IPS-15b (cell line): ENCODE results near the gene YBEY.

Source experiments
- H3K27me3 ChIP-seq: one replicate; pipeline ENCODE4 v1.6.1; 2013; ENCODE audit warnings: low read length; ENCODE audit not compliant: control insufficient read depth, insufficient read depth
- H3K36me3 ChIP-seq: one replicate; pipeline ENCODE4 v1.6.1; 2013; ENCODE audit warnings: low read length; ENCODE audit not compliant: control insufficient read depth, insufficient read depth
- H3K4me1 ChIP-seq: one replicate; pipeline ENCODE4 v1.6.1; 2013; ENCODE audit warnings: mild to moderate bottlenecking, low read length; ENCODE audit not compliant: control insufficient read depth, insufficient read depth
- H3K4me3 ChIP-seq: one replicate; pipeline ENCODE4 v1.5.1; 2013; ENCODE audit warnings: low read depth, low read length
- H3K9ac ChIP-seq: one replicate; pipeline ENCODE4 v1.6.1; 2013; ENCODE audit warnings: low read depth, mild to moderate bottlenecking, low read length
- H3K9me3 ChIP-seq: one replicate; pipeline ENCODE4 v1.6.1; 2013; ENCODE audit warnings: mild to moderate bottlenecking, low read length; ENCODE audit not compliant: control insufficient read depth, insufficient read depth

YBEY gene

DNA sequence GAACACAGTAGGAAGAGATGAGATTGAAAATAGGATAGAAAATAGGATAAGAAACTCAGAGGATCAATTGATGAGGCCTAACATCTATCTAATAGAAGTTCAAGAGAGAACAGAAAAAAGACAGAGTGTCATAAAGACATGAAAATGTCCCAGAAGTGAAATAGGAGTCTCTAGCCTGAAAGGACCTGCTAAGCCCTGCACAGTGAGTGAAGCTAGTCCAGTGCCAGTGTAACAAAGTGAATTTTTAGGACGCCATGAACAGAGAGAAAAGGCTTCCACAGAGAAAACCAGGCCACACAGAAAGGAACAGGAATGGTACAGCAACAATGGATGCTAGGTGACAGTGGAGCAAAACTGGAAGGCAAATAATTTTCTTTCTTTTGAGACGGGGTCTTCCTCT, 37.3 kb upstream of the YBEY start:
- no peaks in the 10 kb centered on the region for H3K4me1 ChIP-seq
- H3K27me3 ChIP-seq: no peaks in the 10 kb centered on the region
- no peak overlapping the region for H3K9ac ChIP-seq
- H3K4me3 ChIP-seq: no peak overlapping the region
- peaks cover 41% of the 10 kb centered on the region for H3K36me3 ChIP-seq
- H3K9me3 ChIP-seq: no peaks in the 10 kb centered on the region

DNA sequence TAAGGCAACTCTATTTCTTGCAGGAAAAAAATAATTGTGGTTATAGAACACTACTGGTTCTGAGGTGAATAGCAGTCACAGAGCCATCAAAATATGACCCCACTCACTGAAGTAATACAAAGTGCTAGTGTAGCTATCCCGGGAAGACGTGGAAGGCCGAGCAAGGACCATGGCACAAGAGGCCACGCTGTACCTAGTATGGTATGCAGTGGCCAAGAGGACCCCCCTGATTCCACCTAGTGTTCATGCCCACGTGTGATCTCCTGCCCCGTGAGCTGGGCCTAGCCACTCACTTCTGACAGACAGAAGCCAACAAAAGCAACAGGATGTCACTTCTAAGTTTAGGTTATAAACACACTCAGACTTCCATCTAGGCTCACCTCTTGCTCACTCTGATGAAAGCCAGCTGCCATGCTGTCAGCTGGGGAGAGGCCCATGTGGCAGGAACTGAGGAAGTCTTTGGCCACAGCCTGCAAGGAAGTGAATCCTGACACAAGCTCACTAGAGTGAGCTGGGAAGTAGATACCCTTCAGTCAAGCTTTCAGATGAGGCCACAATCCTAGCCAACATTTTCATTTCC, 35.9 kb upstream of the YBEY start:
- Histone ChIP-seq H3K4me3 (no peak overlapping the region), H3K4me1 (no peaks in the 10 kb centered on the region), H3K9me3 (no peaks in the 10 kb centered on the region), H3K36me3 (peaks cover 41% of the 10 kb centered on the region), H3K9ac (no peak overlapping the region), H3K27me3 (no peaks in the 10 kb centered on the region)

DNA sequence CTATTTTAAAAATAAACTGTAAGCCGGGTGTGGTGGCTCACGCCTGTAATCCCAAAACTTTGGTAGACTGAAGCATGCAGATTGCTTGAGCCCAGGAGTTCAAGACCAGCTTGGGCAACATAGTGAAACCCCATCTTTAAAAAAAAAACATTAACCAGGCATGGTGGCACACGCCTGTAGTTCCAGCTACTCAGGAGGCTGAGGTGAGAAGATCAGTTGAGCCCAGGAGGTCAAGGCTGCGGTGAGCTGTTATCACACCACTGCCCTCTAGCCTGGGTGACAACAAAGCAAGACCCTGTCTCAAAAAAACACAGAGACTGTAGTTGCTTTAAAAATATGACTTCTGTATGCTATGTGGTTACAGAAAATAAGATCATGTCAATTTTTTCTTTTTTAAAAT, 33.3 kb upstream of the YBEY start:
- H3K9ac ChIP-seq: no peak overlapping the region
- H3K36me3 ChIP-seq: peaks cover 48% of the 10 kb centered on the region
- H3K9me3 ChIP-seq: no peaks in the 10 kb centered on the region
- no peaks in the 10 kb centered on the region for H3K4me1 ChIP-seq
- no peak overlapping the region for H3K4me3 ChIP-seq
- no peaks in the 10 kb centered on the region for H3K27me3 ChIP-seq

DNA sequence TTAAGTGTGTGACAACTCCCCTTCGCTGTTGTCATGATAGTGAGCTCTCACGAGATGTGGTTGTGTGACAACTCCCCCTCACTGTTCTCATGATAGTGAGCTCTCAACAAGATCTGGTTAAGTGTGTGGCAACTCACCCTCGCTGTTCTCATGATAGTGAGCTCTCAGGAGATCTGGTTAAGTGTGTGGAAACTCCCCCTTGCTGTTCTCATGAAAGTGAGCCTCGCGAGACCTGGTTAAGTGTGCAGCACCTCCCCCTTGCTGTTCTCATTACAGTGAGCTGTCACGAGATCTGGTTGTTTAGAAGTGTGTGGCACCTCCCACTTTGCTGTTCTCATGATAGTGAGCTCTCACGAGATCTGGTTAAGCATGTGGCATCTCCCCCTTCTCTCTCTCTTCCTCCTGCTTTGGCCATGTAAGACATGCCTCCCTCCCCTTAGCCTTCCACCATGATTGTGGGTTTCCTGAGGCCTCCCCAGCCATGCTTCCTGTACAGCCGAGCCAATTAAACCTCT, 32.5 kb upstream of the YBEY start:
- Histone ChIP-seq H3K4me3 (no peak overlapping the region), H3K36me3 (peaks cover 50% of the 10 kb centered on the region), H3K9ac (no peak overlapping the region), H3K4me1 (no peaks in the 10 kb centered on the region), H3K9me3 (no peaks in the 10 kb centered on the region), H3K27me3 (no peaks in the 10 kb centered on the region)

DNA sequence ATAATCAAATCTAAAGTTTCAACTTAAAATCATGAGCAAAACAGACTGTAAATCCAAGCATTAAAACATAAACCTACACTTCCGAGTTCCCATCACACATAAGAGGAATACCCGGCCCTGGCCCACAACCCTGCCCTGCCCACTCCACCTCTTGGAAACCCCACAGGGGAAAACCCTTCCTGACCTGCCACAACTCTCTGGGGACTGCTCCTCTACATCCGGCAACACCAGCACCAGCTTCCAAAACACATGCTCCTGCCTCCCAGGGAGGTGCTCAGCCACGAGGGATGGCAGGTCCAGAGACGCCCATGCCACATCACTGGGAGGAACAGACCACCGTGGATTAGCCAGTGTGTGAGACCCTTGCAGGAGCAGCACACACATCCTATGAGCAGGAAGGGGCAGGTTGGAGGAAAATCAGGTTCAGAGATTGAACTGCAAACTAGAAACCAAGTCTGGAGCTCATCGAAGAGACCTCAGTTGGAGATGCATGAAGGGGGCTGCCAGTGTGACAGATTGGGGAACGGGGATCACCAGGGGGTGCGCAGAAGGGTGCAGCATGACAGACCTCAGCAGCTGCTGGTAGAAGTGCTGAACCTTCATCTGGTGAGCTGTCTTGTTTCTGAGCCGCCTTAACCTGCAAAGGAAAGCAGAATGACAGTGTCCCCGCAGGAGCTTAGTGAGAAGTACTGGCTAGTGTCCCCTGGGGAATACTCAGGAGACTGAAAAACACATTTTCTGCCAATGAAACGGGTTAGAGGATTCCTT, 31.8 kb upstream of the YBEY start:
- H3K9ac ChIP-seq: no peak overlapping the region
- H3K4me1 ChIP-seq: no peaks in the 10 kb centered on the region
- peaks cover 56% of the 10 kb centered on the region for H3K36me3 ChIP-seq
- H3K27me3 ChIP-seq: no peaks in the 10 kb centered on the region
- no peak overlapping the region for H3K4me3 ChIP-seq
- no peaks in the 10 kb centered on the region for H3K9me3 ChIP-seq

DNA sequence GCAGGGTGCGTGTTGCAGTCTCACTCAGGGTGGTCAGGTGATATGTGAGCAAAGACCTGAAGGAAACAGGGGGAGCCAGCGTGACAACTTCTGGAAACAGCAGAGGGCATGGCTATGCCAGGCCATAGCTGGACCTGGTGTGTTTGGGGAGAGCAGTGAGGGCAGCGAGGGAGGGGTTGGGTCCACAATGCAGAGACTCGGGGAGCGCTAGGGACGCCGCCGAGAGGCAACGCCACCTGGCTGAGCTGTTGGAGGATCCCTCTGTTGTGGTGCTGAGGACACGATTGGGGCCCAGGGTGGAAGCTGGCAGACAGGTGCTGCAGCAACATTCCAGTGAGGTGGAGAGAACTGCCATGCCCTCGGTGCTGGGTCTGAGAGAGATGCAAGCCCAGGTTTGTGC, 31.0 kb upstream of the YBEY start:
- peaks cover 55% of the 10 kb centered on the region for H3K36me3 ChIP-seq

DNA sequence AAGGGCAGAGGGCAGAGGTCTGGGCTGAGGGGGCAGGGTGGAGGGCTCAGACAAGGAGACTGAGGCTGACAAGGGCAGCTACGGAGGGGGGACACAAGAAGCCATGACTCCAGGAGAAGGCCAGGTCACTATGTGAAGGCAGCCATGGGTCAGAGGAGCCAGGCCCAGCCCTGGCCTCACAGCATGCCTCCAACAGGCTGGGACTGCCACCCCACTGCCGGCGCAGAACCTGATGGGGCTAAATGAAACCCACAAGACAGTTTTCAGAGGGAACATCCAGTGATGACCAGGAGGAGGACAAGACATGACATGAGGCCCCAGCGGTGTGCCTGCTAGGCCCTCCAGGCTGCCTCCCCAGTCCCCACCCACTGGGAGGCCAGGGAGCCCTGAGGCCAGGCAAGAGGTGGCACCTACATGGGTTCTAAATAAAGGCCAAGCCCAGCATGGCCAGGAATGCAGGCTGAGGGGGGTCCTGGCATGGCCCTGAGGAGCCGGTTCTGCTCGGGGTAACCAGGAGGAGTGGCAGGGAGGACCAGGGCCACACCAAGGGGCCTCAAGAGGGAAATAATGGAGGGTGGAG, 30.3 kb upstream of the YBEY start:
- H3K4me1 ChIP-seq: no peaks in the 10 kb centered on the region
- H3K27me3 ChIP-seq: no peaks in the 10 kb centered on the region
- H3K9me3 ChIP-seq: no peaks in the 10 kb centered on the region
- H3K4me3 ChIP-seq: no peak overlapping the region
- peaks cover 55% of the 10 kb centered on the region for H3K36me3 ChIP-seq
- H3K9ac ChIP-seq: no peak overlapping the region

More for the DNA sequence above, 31.0 kb upstream of the YBEY start:
- H3K4me3 ChIP-seq: no peak overlapping the region
- no peaks in the 10 kb centered on the region for H3K27me3 ChIP-seq
- no peaks in the 10 kb centered on the region for H3K4me1 ChIP-seq
- H3K9ac ChIP-seq: no peak overlapping the region
- H3K9me3 ChIP-seq: no peaks in the 10 kb centered on the region

DNA sequence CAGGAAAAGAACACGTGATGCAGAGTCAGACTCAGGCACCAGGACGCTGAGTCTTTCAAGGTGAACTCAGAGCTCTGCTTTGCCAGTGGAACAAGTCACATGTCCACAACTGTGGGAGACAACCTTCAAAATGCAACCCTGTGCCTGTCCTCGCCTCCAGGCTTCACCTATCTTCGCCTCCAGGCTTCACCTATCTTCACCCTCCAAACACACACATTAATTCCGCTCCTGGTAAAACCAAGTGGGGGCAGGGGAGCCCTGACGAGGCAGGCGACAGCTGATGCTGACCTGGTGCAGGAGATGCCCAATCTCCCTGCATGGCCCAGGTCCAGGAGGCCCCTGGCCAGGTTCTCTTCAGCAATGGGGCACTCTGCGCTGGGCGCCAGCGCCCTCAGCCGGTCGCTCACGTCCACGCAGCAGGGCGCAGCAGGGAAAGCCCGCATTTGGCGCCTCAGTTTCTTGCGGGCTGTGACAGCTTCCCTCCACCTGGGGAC, 29.6 kb upstream of the YBEY start:
- Histone ChIP-seq H3K4me1 (no peaks in the 10 kb centered on the region), H3K27me3 (no peaks in the 10 kb centered on the region), H3K9ac (no peak overlapping the region), H3K4me3 (no peak overlapping the region), H3K9me3 (no peaks in the 10 kb centered on the region), H3K36me3 (peaks cover 53% of the 10 kb centered on the region)

DNA sequence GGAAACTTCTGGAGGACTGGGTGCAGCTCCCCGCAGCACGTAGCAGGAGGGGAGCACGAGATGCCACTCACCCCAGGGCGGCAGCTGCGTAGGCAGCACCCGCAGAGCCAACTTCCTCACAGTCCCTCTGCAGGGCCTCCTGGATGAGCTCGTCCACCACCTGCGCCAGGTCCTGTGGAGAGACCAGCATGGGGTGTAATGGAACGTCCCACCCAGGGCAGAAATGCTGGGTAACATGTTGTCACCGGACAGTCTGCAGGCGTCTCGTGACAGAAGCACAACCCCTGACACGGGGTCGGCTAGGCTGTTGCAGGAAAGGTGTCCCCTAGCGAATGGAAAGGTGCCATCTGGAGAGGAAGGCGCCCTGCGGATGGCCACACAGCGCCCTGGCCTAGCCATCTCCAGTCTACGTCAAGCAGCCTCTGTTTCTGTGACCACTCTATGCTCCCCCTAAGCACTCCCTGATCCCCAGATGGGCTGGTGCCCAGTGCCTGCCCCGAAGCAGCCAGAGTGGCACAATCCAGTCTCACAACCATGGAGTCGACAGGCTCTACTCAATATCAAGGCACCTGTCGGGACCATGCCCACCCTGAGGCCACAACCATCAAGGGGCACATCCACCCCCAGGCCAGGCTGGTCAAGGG, 22.0 kb upstream of the YBEY start:
- H3K27me3 ChIP-seq: no peaks in the 10 kb centered on the region
- H3K4me1 ChIP-seq: no peaks in the 10 kb centered on the region
- H3K36me3 ChIP-seq: peaks cover 44% of the 10 kb centered on the region
- H3K4me3 ChIP-seq: no peak overlapping the region
- no peak overlapping the region for H3K9ac ChIP-seq
- no peaks in the 10 kb centered on the region for H3K9me3 ChIP-seq

DNA sequence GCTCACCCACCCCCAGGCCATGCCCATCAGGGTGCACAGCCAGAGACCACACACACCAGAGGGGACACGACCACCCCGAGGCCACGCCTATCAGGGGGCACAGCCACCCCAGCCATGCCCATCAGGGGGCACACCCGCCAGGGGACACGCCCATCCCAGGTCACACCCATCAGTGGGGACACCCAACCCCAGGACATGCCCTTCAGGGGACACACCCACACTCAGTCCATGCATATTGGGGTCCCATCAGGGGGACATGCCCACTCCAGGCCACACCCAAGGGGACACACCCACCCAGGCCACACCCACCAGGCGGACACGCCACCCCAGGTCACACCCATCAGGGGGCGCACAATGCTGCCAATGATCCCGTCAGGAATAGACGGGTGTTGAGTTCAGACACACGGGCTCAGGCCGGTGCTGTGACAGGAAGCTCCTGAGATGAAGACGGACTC, 21.4 kb upstream of the YBEY start:
- peaks cover 48% of the 10 kb centered on the region for H3K36me3 ChIP-seq
- no peaks in the 10 kb centered on the region for H3K9me3 ChIP-seq
- no peak overlapping the region for H3K4me3 ChIP-seq
- H3K9ac ChIP-seq: no peak overlapping the region
- H3K27me3 ChIP-seq: no peaks in the 10 kb centered on the region
- no peaks in the 10 kb centered on the region for H3K4me1 ChIP-seq

DNA sequence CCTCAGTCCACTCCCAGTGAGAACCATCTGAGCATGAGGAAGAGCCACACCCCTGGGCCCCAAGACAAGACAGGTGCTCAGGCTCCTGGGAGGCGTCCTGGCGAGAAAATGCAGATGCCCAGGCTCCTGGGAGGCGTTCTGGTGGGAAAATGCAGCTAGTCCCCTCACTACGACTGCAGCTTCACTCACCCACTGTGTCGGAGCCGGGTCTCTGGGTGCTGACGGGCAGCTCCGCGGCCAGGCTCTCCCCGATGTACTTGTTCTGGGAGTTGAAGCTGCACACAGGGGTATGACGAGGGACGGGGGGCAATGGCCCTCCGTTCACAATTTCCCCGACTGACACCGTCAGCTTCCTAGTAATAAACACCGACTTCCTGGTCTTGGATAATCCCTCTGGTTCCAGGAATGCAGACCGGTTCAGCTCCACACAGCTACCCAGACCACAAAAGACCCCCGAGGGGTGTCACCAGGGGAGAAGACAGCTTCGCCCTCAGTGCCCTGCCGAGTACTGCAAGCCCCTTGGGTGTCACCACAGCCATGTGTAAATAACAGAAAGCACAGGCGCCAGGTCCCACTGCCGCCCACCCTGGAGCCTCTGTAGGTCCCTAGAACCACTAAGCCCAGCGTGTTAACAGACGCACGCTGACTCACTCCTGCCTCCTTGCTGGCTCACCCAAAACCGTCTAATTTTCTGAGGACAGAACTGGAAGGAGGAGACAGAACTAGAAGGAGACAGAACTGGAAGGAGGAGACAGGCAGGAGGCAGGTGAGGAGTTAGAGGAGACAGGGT, 20.2 kb upstream of the YBEY start:
- Histone ChIP-seq H3K4me1 (no peaks in the 10 kb centered on the region), H3K9ac (no peak overlapping the region), H3K36me3 (peaks cover 51% of the 10 kb centered on the region), H3K9me3 (no peaks in the 10 kb centered on the region), H3K27me3 (no peaks in the 10 kb centered on the region), H3K4me3 (no peak overlapping the region)
